GM19397 (cell line): ENCODE results near the gene MAP7.
"Not testable (repeated sequence)": the region's sequence is repeated elsewhere in the genome, so short reads cannot be mapped to it uniquely, and the experiment has no call there.

Experiments
- ATAC-seq: cut with Tn5 transposase; IDR thresholded peaks from one replicate; pipeline ENCODE4 v1.9.1; 2021; ENCODE audit warnings: mild to moderate bottlenecking, moderate library complexity; ENCODE audit not compliant: unreplicated experiment

Gene MAP7

GRCh38 chr6:136401236-136401635 lies 149.0 kb downstream of the MAP7 start:
- not testable (repeated sequence) for ATAC-seq

- no peak for ATAC-seq
Measured at GRCh38 chr6:136398453-136398852, 151.8 kb downstream of the MAP7 start.

- ATAC-seq, result no peak
Measured at GRCh38 chr6:136396908-136397307, 153.3 kb downstream of the MAP7 start.

DNA sequence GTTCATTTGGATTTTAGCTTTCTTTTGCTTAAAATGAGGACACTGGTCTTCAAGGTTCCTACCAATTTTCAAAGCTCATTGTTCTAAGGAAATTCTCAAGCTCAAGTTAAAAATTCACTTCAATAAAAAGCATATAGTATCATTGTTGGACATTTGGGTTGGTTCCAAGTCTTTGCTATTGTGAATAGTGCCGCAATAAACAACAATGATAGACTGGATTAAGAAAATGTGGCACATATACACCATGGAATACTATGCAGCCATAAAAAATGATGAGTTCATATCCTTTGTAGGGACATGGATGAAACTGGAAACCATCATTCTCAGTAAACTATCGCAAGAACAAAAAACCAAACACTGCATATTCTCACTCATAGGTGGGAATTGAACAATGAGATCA lies 159.3 kb downstream of the MAP7 start:
- ATAC-seq, result not testable (repeated sequence)

- ATAC-seq, result no peak
Measured at GRCh38 chr6:136387316-136387715, 162.9 kb downstream of the MAP7 start.

DNA sequence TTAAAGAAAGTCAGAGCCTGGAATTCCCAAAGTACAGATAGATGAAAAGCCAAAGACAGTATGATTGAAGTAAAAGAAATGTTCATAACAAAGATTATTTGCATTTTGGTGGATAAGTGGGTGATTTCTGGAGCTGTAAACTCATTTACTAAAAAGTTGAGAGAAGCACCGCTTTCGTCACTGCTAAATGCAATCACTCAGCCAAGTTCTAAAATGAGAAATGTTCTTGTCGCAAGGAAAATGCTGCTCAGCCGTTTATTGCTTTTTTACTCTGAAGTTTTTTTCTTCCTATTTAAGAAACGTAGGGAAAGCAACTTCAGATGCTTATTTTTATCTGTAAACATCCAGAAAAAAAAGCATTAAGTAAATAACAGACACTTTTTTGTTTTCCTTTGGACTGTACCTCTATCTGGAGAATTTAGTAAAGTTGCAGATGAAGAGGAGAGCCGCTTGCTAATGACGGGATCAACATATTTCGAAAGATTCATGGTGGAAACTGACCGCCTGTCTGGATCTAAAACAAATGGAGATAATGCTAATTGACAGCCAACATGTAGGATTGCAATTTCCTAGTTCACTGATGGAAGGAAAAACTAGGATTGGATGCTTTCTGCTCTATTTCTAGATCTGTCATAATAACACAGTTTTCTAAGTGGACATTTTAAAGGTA lies 166.8 kb downstream of the MAP7 start:
- no peak for ATAC-seq

GRCh38 chr6:136382676-136383252 lies 167.5 kb downstream of the MAP7 start:
- ATAC-seq, result no peak

DNA sequence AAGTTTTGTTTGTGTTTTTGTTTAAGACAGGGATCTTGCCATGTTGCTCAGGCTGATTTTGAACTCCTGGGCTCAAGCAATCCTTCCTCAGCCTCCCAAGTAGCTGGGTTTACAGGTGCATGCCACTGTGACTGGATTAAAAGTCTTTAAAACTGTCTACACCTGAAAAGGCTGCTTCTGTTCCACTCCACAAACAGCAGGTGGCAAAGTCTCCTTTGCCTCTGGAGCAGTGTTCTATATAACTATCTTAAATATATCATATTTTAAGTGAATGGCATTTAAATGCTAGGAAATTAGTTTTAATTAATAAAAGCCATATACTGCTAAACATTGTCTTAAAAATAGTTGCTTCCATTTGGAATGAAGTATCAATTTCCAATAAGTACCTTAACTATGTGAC lies 171.3 kb downstream of the MAP7 start:
- ATAC-seq, result no peak

DNA sequence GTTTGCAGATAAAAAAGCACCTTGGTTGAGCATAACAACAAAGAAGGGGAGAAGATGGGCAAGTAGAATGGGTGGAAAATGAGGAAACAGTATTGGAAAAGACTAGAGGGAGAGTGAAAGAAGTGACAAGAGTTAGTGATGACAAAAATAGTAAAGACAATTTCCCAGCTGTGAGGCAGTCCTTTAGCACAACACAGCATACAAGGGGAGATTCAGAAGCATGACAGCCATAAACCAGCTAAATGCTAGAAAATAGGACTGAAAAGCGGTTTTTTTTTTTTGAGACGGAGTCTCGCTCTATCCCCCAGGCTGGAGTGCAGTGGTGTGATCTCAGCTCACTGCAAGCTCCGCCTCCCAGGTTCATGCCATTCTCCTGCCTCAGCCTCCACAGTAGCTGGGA lies 174.4 kb downstream of the MAP7 start:
- ATAC-seq, result not testable (repeated sequence)

GRCh38 chr6:136371959-136372358 lies 178.3 kb downstream of the MAP7 start:
- no peak for ATAC-seq

DNA sequence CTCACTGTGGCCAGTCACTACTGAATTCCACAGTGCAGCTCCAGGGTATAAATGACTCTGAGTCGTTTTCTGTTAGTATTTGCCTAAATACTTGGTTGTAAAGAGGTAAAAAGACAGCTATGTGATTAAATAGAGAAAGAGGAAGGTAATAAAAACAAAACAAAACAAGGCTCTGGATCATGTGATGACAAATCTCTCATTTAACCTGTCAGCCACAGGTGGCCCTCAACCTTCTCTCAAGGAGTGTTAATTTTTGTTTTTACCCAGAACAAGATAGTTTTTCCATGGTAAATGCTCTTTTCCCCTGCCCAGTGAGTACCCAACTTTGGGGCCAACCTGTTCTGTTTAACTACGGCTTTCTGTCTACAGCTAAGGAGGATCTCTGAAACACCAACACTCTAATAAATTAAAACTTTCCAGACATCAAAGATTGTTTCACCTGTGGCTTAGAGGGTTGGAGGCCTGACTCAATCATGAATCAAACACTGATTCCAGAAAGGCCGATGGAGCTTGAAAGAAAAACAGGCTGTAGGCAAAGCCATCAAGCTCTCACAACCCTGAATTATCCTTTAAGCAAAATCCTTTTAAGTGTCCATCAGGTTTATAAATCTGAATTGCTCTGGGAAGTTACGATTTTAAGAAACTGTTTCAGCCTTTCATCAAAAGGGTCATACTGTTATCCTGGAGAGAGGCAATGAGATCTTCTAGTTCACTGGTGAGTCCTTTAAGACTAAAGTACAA lies 179.1 kb downstream of the MAP7 start:
- no peak for ATAC-seq

GRCh38 chr6:136365776-136366354 lies 184.4 kb downstream of the MAP7 start:
- ATAC-seq, result no peak

- no peak for ATAC-seq
Measured at GRCh38 chr6:136362421-136363356, 187.5 kb downstream of the MAP7 start.

GRCh38 chr6:136361787-136362186 lies 188.4 kb downstream of the MAP7 start:
- no peak for ATAC-seq

GRCh38 chr6:136360783-136361182 lies 189.4 kb downstream of the MAP7 start:
- no peak for ATAC-seq

GRCh38 chr6:136359851-136360250 lies 190.4 kb downstream of the MAP7 start:
- no peak for ATAC-seq

DNA sequence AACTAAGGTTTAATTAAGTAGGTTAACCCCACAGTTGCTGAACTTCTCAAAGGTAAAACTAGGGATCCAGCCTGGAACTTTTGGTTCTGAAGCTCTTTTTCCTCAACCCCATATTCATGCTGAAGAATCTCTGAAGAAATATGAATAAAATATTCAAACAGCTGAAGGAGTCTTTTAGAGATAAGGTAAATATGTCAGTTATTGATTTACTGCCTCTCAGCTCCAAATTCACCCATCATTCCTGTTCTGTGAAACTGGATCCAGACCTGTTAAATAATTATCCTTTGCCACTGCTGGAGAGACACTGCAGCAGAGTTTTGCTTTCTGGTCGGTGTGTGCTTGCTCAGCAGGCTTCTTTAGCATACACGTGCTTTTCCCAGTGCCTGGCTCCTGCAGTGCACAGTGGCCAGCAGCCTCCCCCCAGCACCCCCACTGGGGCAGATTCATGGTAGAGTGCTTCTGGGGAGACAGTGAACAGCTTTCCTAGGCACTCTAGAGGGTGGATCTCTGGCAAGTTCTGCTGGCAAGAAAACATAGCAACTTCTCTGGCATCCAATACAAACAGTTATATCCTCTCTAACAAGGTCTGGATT lies 198.6 kb downstream of the MAP7 start:
- ATAC-seq, result no peak

DNA sequence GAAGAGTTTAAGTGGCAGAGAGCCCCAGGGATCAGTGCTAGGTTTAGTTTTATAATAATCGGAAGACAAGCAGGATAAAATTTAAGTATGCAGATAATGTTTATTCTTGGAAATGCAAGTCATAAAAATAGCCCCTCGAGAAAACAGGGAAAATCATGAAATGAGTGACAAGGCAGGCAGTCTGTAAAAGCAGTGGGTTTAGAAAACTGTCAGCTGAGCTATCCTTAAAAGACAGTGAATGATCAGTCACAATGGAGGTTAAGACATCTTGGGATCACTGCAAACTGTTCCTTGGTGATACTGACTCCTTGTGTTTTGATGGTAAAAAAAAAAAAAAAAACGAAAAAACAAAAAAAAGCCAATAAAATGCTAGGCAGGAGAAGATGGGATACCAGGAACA lies 199.3 kb downstream of the MAP7 start:
- no peak for ATAC-seq

GRCh38 chr6:136347847-136348246 lies 202.4 kb downstream of the MAP7 start:
- no peak for ATAC-seq

DNA sequence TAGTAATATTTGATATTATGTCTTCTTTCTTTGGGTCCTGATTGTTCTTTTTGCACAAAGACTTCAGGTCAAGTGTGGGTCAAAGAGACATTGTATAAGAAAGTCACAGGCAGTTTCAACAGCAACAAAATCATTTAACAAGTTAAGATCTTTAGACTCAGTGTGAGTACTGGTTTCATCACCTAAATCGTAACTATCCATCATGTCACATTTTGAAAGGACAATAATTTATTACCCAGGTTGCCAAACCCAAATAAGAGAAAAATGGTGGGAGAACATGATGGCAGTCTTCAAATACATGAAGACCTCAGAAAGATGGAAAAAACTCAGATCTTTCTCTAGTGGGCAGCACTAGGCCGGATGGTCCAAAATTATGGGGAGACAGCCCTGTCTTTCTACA lies 205.1 kb downstream of the MAP7 start:
- ATAC-seq, result no peak
